HG02759 (cell line): ENCODE data around the gene PPM1L.
"Not testable (repeated sequence)": the region's sequence is repeated elsewhere in the genome, so short reads cannot be mapped to it uniquely, and the experiment has no call there.

ENCODE experiments used
- ATAC-seq: cut with Tn5 transposase; IDR thresholded peaks from one replicate; pipeline ENCODE4 v1.9.1; 2021; ENCODE audit warnings: mild to moderate bottlenecking, moderate library complexity; ENCODE audit not compliant: unreplicated experiment

Gene PPM1L

GRCh38 chr3:160755776-160756304 is at the start of gene PPM1L:
Gene PPM1L (plus strand): TSS chr3:160756231.
- ATAC-seq: peak; percentile 50

GRCh38 chr3:160707187-160707794 is 48.7 kb upstream of the PPM1L start:
- ATAC-seq: peak; percentile 59

GRCh38 chr3:160709477-160710182 is 46.4 kb upstream of the PPM1L start:
- no peak for ATAC-seq

- not testable (repeated sequence) for ATAC-seq
These were observed 42.9 kb upstream of the PPM1L start for GRCh38 chr3:160713144-160713543.

- ATAC-seq: no peak
These were observed 36.3 kb upstream of the PPM1L start for GRCh38 chr3:160719710-160720109.

- peak; percentile 45 for ATAC-seq
These were observed 35.8 kb upstream of the PPM1L start for GRCh38 chr3:160720123-160720746.

- no peak for ATAC-seq
These were observed 33.7 kb upstream of the PPM1L start for GRCh38 chr3:160722331-160722730.

GRCh38 chr3:160725338-160725737 is 30.7 kb upstream of the PPM1L start:
- no peak for ATAC-seq

- ATAC-seq: no peak
These were observed 20.2 kb upstream of the PPM1L start for GRCh38 chr3:160735826-160736225.

GRCh38 chr3:160738048-160738447 is 18.0 kb upstream of the PPM1L start:
- no peak for ATAC-seq

GRCh38 chr3:160739079-160739478 is 17.0 kb upstream of the PPM1L start:
- ATAC-seq: no peak

- no peak for ATAC-seq
These were observed 9.1 kb upstream of the PPM1L start for GRCh38 chr3:160746976-160747375.

GRCh38 chr3:160747422-160747821 is 8.6 kb upstream of the PPM1L start:
- no peak for ATAC-seq

- ATAC-seq: no peak
These were observed 7.8 kb upstream of the PPM1L start for GRCh38 chr3:160748231-160748630.

- ATAC-seq: no peak
These were observed 7.2 kb upstream of the PPM1L start for GRCh38 chr3:160748787-160749186.

GRCh38 chr3:160753953-160754352 is 2.1 kb upstream of the PPM1L start:
- no peak for ATAC-seq

- ATAC-seq: no peak
These were observed 1.6 kb upstream of the PPM1L start for GRCh38 chr3:160754371-160754854.

- peak; percentile 90 for ATAC-seq
These were observed 930 bp upstream of the PPM1L start for GRCh38 chr3:160754855-160755747.

- no peak for ATAC-seq
These were observed 1.4 kb downstream of the PPM1L start for GRCh38 chr3:160757233-160758106.
